Vagina (tissue), 2 donors: ENCODE measurements around the gene ADPRHL1.

Experiments used
- POLR2A ChIP-seq, 2 donors: fragments of 450-650 bp; IDR thresholded peaks; one replicate each; pipeline ENCODE4 v1.6.1; 2017; ENCODE audit warnings: antibody characterized with exemption in 2 of 2, mild to moderate bottlenecking in 2 of 2, moderate library complexity in 2 of 2
- POLR2AphosphoS5 ChIP-seq, 2 donors: sonication (generic); formaldehyde crosslinking; IDR thresholded peaks; one replicate each; pipeline ENCODE4 v1.9.0; 2017; ENCODE audit warnings: antibody characterized with exemption in 2 of 2, mild to moderate bottlenecking in 2 of 2, low read depth in 1 of 2; ENCODE audit not compliant: insufficient read depth in 1 of 2
- TF ChIP-seq, protein P1 (sequence below), 3 experiments: fragments of 450-650 bp in 2 of 3; fragments of 200-600 bp in 1 of 3; sonication (generic) in 1 of 3; IDR thresholded peaks; one replicate each; pipeline ENCODE4 v1.5.1; 2017 to 2019; ENCODE audit warnings: antibody characterized with exemption in 3 of 3, mild to moderate bottlenecking in 2 of 3, moderate library complexity in 2 of 3

DNA sequence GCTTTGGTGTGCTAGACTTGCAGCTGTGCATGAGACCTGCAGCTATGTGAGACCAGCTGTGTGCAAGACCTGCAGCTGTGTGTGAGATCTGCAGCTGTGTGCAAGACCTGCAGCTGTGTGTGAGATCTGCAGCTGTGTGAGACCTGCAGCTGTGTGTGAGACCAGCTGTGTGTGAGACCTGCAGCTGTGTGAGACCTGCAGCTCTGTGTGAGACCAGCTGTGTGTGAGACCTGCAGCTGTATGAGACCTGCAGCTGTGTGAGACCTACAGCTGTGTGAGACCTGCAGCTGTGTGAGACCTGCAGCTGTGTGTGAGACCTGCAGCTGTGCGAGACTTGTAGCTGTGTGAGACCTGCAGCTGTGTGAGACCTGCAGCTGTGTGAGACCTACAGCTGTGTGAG is 43.9 kb upstream of the ADPRHL1 start:
- TF ChIP-seq, protein P1, sequence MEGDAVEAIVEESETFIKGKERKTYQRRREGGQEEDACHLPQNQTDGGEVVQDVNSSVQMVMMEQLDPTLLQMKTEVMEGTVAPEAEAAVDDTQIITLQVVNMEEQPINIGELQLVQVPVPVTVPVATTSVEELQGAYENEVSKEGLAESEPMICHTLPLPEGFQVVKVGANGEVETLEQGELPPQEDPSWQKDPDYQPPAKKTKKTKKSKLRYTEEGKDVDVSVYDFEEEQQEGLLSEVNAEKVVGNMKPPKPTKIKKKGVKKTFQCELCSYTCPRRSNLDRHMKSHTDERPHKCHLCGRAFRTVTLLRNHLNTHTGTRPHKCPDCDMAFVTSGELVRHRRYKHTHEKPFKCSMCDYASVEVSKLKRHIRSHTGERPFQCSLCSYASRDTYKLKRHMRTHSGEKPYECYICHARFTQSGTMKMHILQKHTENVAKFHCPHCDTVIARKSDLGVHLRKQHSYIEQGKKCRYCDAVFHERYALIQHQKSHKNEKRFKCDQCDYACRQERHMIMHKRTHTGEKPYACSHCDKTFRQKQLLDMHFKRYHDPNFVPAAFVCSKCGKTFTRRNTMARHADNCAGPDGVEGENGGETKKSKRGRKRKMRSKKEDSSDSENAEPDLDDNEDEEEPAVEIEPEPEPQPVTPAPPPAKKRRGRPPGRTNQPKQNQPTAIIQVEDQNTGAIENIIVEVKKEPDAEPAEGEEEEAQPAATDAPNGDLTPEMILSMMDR (IDR thresholded peaks at IDR 0.05) = no peak
- TF ChIP-seq POLR2A (IDR thresholded peaks at IDR 0.05) (no peak), POLR2AphosphoS5 (IDR thresholded peaks at IDR 0.05; ENCODE audit: insufficient read depth in 1 of 2, low read depth in 1 of 2) (no peak)
